GM19397 (cell line): ENCODE measurements around the gene RANBP2.
"Not testable (repeated sequence)": the region's sequence is repeated elsewhere in the genome, so short reads cannot be mapped to it uniquely, and the experiment has no call there.

Source experiments
- ATAC-seq: cut with Tn5 transposase; IDR thresholded peaks from one replicate; pipeline ENCODE4 v1.9.1; 2021; ENCODE audit warnings: mild to moderate bottlenecking, moderate library complexity; ENCODE audit not compliant: unreplicated experiment

RANBP2 gene

DNA sequence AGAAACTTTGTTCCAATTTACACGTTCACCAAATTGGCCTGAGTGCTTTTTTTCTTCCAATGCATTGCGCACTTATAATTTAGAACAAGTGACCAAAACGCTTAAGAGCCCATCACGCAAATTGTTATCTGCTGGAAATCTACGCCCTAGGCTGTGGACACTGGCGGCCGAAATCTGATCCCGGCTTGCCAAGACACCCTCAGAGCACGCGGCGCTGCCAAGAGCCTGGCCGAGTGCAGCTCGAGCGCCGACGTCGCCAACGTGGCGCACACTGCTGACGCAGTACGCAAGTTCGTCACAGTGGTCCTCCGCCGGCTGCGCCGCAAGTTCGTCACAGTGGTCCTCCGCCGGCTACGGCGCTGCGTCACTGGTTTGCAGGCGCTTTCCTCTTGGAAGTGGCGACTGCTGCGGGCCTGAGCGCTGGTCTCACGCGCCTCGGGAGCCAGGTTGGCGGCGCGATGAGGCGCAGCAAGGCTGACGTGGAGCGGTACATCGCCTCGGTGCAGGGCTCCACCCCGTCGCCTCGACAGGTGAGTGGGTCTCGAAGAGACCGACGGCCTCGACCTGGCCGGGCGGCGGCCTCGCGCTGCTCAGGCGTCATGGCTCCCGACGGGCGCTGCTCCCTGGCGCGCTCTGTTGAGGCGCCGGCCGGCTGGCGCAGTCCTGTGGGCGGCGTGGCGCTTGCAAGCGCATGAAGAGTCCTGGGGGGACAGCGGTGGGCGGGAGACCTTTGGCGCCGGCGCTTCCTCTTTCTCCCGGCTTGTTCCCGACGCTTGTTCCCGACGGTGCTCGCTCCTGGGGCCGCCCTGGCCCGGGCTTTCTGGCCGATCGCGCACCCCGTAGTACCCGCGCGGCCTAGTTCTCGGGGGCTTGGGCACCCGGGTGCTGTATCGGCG lies at the start of gene RANBP2:
TSS of gene RANBP2 (plus strand) at position 334 of the 896 bp plus-strand sequence. CDS start at position 459, 125 bp downstream.
- ATAC-seq, result peak; percentile 100

- not testable (repeated sequence) for ATAC-seq
Measured at GRCh38 chr2:108670282-108670681, 49.0 kb upstream of the RANBP2 start.

DNA sequence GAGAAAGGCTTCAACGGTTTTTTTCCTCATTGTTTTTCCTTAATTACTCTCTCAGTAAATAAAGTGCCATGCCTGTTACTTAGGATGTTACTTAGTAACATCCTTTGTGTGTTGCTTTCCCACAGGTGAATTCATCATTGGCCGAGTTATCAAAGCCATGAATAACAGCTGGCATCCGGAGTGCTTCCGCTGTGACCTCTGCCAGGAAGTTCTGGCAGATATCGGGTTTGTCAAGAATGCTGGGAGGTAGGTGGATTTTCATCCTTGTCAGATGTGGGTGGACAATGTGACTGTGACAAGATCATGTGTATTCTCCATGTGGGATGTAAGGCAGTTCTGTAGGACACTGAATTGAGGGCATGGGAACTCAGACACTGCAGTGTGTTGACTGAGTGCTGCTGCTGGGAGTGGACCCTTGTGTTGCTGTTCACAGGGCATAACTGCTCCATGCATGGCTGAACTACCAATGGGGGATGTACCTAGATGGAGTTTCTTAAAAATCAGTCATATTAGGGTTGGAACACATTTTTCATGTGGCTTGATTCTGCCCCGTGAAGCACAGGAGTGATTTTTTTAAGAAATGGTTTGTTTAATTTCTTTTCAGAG lies 47.0 kb upstream of the RANBP2 start:
- not testable (repeated sequence) for ATAC-seq

- not testable (repeated sequence) for ATAC-seq
Measured at GRCh38 chr2:108676522-108676921, 42.8 kb upstream of the RANBP2 start.

DNA sequence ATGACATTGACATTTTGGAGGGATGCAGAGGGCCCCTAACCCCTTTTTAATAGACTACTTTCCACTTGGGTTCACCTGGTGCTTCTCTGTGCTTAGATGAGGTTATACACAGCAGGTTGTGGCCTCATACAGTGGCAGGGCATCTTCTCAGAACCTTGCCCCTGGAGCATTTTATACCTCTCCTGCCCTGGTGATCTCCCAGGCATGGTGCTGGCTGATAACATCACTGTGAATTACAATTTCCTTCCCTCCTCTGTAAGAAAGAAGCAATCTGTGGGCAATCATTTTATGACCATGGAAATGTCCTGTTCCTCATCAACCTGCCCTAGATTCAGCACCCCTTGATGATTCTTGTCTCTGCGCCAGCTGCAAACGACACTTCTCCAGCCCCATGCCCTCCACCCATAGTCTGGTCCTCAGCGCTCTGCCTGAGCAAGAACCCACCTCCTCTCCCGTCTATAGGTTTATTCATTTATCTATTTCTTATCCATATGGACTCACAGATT lies 42.0 kb upstream of the RANBP2 start:
- not testable (repeated sequence) for ATAC-seq

DNA sequence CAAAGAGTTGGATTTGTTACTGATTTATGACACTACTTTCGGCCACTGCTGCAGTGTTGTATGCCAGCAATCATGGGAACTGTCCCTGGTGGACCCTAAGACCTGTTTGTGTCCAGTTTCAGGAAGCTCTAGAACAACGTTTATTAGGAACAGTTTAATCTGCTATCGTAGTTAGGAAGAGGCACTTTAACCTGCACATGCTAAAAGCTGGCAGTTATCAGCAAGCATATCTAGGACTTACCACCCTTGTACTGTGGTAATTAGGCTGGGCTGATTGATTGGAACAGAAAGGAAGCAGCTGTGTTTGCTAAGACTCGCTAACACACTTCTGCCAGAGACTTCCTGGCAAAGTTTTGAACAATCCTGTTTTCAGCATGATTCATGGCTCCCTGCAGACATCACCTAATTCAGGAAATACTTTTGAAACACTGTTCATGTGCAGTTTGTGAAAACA lies 41.1 kb upstream of the RANBP2 start:
- ATAC-seq, result not testable (repeated sequence)

GRCh38 chr2:108680805-108681204 lies 38.5 kb upstream of the RANBP2 start:
- ATAC-seq, result not testable (repeated sequence)

- not testable (repeated sequence) for ATAC-seq
Measured at GRCh38 chr2:108688818-108689756, 30.2 kb upstream of the RANBP2 start.

DNA sequence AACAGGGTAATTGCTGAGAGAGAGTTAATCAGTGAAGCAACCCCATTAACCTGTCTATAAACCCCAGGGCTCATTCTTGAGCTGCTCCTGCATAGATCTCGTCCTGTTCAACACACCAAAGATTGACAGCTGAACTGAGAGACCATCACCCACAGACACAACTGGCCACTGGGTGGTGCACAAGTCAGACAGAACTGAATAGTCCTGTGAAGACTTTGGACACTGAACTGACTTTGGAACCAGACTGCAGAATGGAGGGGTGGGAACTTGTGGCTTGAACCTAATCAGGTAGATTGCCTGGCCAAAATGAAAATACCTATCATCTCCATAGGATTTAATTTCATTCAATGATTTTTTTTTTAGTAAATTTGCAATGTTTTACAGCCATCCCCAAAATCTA lies 29.3 kb upstream of the RANBP2 start:
- ATAC-seq, result peak; percentile 87

DNA sequence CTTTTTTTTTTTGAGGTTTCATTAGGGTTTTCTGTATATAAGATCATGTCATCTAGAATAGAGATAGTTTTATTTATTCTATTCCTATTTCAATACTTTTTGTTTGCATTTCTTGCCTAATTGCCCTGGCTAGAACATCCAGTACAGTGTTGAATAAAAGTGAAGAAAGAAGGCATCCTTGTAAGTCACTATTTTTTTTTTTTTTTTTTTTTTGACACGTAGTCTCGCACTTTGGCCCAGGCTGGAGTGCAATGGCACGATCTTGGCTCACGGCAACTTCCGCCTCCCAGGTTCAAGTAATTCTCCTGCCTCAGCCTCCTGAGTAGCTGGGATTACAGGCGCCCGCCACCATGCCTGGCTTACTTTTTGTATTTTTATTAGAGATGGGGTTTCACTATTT lies 27.8 kb upstream of the RANBP2 start:
- ATAC-seq, result no peak

DNA sequence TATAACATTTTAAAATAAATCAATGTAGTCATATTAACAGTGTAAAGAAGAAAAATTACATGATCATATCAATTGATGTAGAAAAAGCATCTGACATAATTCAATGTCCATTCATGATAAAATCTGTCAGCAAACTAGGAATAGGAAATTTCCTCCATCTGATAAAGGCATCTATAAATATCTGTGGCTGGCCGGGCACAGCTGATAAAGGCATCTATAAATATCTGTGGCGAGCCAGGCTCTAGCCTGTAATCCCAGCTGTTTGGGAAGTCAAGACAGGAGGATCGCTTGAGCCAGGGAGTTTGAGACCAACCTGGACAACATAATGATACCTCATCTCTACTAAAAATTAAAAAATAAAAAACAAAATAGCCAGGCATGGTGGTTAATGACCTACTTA lies 18.1 kb upstream of the RANBP2 start:
- ATAC-seq, result no peak

GRCh38 chr2:108701806-108702205 lies 17.5 kb upstream of the RANBP2 start:
- no peak for ATAC-seq

DNA sequence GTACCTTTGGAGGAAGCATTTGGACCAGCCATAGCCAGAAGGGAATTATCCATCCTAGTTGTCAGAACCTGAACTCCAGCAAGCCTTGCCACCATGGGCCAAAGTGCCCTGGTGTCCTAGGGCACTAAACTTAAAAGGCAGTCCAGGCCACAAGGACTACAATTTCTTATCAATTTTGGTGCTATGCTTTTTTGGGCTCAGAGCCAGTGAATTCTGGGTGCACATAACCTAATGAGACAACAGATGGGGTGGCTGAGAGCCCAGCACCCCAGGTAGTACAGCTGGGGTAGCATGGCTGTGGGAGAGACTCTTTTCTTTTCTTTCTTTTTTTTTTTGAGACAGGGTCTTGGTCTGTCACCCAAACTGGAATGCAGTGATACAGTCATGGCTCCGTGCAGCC lies 14.4 kb upstream of the RANBP2 start:
- ATAC-seq, result no peak

- no peak for ATAC-seq
Measured at GRCh38 chr2:108707300-108707699, 12.0 kb upstream of the RANBP2 start.

DNA sequence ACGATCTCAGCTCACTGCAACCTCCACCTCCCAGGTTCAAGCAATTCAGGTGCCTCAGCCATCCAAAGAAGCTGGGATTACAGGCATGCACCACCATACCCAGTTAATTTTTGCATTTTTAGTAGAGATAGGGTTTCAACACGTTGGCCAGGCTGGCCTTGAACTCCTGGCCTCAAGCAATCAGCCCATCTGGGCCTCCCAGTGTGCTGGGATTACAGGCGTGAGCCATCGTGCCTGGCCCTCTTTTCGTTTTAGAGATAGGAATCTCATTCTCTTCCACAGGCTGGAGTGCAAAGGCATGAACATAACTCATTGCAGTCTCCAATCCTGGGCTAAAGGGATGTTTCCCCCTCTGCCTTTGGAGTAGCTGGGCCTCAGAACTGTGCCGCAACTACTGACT lies 2.3 kb upstream of the RANBP2 start:
- ATAC-seq, result not testable (repeated sequence)

DNA sequence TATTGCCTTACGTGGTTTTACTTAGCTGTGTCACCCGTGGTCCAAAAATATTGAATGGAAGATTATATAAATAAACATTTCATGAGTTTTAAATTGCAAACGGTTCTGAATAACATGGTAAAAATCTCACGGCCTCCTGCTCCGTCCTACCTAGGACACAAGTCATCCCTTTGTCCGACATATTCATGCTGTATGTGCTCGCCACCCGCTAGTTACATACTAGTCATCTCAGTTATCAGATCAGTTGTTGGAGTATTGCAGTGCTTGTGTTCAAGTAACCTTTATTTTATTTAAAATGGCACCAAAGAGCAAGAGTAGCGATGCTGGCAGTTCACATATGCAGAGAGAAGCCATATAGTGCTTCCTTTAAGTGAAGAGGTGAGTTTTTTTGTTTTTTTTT lies 6.8 kb downstream of the RANBP2 start:
- ATAC-seq, result not testable (repeated sequence)

- ATAC-seq, result not testable (repeated sequence)
Measured at GRCh38 chr2:108734656-108735055, 15.4 kb downstream of the RANBP2 start.

DNA sequence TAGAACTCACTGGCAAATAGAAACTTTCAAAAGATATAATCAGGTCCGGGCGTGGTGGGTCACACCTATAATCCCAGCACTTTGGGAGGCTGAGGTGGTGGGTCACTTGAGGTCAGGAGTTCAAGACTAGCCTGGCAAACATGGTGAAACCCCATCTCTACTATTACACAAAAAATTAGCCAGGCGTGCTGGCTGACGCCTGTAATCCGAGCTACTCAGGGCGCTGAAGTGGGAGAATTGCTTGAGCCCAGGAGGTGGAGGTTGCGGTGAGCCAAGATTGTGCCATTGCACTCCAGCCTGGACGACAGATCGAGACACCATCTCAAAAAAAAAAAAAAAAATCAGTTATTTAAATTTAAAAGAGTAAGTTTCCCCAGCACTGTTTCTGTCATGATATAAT lies 38.7 kb downstream of the RANBP2 start:
- ATAC-seq, result not testable (repeated sequence)

DNA sequence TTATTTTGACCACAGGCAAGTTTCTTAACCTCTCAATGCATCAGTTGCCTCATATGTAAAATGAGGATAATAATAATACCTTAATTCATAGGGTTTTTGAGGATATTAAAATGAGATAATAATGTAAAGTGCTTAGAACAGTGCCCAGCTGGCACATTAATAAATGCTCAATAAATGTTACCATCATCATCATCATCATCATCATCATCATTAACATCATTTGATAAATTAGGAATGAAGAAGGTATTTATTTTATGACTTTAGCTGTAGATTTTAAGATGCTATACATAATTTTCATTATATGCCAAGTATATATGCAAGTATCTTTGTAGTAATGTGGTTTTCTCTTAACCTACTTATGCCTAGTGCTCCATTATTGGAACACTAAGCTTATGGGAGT lies 43.3 kb downstream of the RANBP2 start:
- not testable (repeated sequence) for ATAC-seq

DNA sequence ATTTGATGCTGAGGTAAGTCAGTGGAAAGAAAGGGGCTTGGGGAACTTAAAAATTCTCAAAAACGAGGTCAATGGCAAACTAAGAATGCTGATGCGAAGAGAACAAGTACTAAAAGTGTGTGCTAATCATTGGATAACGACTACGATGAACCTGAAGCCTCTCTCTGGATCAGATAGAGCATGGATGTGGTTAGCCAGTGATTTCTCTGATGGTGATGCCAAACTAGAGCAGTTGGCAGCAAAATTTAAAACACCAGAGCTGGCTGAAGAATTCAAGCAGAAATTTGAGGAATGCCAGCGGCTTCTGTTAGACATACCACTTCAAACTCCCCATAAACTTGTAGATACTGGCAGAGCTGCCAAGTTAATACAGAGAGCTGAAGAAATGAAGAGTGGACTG lies 47.4 kb downstream of the RANBP2 start:
- ATAC-seq, result not testable (repeated sequence)

DNA sequence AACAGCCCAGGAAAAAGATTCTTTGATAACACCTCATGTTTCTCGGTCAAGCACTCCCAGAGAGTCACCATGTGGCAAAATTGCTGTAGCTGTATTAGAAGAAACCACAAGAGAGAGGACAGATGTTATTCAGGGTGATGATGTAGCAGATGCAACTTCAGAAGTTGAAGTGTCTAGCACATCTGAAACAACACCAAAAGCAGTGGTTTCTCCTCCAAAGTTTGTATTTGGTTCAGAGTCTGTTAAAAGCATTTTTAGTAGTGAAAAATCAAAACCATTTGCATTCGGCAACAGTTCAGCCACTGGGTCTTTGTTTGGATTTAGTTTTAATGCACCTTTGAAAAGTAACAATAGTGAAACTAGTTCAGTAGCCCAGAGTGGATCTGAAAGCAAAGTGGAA lies 48.6 kb downstream of the RANBP2 start:
- not testable (repeated sequence) for ATAC-seq
